B cell (primary cell): Measurements from ENCODE around the gene ATP6V0E1. TPM values are rescaled to one million over a fixed set of nuclear protein-coding genes. Genes with fewer than 3 reads are reported as not detected.

Source experiments
- ATAC-seq: fragments of 200-7000 bp; cut with Tn5 transposase; one replicate; pipeline ENCODE4 v1.10.0; 2021; ENCODE audit warnings: low read depth, mild to moderate bottlenecking, moderate number of reproducible peaks, moderate library complexity
- CTCF ChIA-PET: fragments of 350-600 bp; sonication (Branson Sonifier 250); formaldehyde crosslinking; loops from one replicate; lab custom pipeline; 2021; ENCODE audit warnings: antibody characterized with exemption, inconsistent platforms; lab: Charles Lee
- POLR2A ChIA-PET: fragments of 350-600 bp; sonication (Branson Sonifier 250); formaldehyde crosslinking; loops from one replicate; lab custom pipeline; 2021; ENCODE audit warnings: antibody characterized with exemption; lab: Charles Lee
- DNase-seq: peaks from one replicate; pipeline ENCODE4 v3.0.0; 2013
- H2AFZ ChIP-seq: 2 replicates; pipeline ENCODE4 v1.6.1; 2012; ENCODE audit warnings: mild to moderate bottlenecking, low read depth, low read length; ENCODE audit not compliant: insufficient read depth, poor library complexity, severe bottlenecking
- H3K27ac ChIP-seq, 2 donors: 1 replicate in 1 of 2; 2 replicates in 1 of 2; pipeline ENCODE4 v1.5.1; 2012 to 2013; ENCODE audit warnings: low read length in 2 of 2, mild to moderate bottlenecking in 2 of 2, moderate library complexity in 1 of 2
- H3K27me3 ChIP-seq, 4 experiments: fragments of 200-600 bp in 1 of 4; sonication (generic) in 1 of 4; replicated peaks in 1 of 4; 1 replicate in 2 of 4; 2 replicates in 2 of 4; pipeline versions ENCODE4 v1.6.1 to v1.7.0; 2013 to 2016; ENCODE audit warnings: low read length in 3 of 4, mild to moderate bottlenecking in 2 of 4, mixed read lengths in 1 of 4, moderate library complexity in 1 of 4; ENCODE audit not compliant: insufficient read depth in 4 of 4, control insufficient read depth in 3 of 4; ENCODE audit errors: control extremely low read depth in 1 of 4
- H3K36me3 ChIP-seq, 2 experiments: replicated peaks in 1 of 2; 1 replicate in 1 of 2; 2 replicates in 1 of 2; pipeline versions ENCODE4 v1.6.1 to v1.7.1; 2013; ENCODE audit warnings: low read length in 1 of 2; ENCODE audit not compliant: insufficient read depth in 2 of 2, control insufficient read depth in 1 of 2; ENCODE audit errors: control extremely low read depth in 1 of 2, extremely low read depth in 1 of 2
- H3K4me1 ChIP-seq, 2 donors: fragments of 200-600 bp in 1 of 2; sonication (generic) in 1 of 2; 1 replicate in 1 of 2; 2 replicates in 1 of 2; pipeline versions ENCODE4 v1.5.1 to v1.6.1; 2013 to 2017; ENCODE audit warnings: low read length in 2 of 2; ENCODE audit not compliant: control insufficient read depth in 2 of 2, insufficient read depth in 2 of 2
- H3K4me2 ChIP-seq: replicated peaks from 2 replicates; pipeline ENCODE3; 2012; ENCODE audit warnings: mild to moderate bottlenecking, low read depth, low read length; ENCODE audit not compliant: poor library complexity, severe bottlenecking
- H3K4me3 ChIP-seq, 5 experiments: fragments of 200-600 bp in 1 of 5; sonication (generic) in 1 of 5; 1 replicate in 3 of 5; 2 replicates in 2 of 5; pipeline versions ENCODE4 v1.5.1 to v1.7.0; 2011 to 2016; ENCODE audit warnings: low read length in 4 of 5, mild to moderate bottlenecking in 4 of 5, low read depth in 2 of 5, control low read depth in 1 of 5, moderate library complexity in 1 of 5; ENCODE audit not compliant: insufficient read depth in 1 of 5; ENCODE audit errors: control extremely low read depth in 1 of 5, extremely low read depth in 1 of 5
- H3K79me2 ChIP-seq: fragments of 200-600 bp; sonication (generic); one replicate; pipeline ENCODE4 v1.6.0; 2016; ENCODE audit warnings: low read length; ENCODE audit not compliant: control insufficient read depth, insufficient read depth
- H3K9ac ChIP-seq: fragments of 200-600 bp; sonication (generic); 2 replicates; pipeline ENCODE4 v1.6.1; 2017; ENCODE audit warnings: mild to moderate bottlenecking, low read length, moderate library complexity
- H3K9me3 ChIP-seq, 3 donors: one replicate each; pipeline versions ENCODE4 v1.6.1 to v1.7.1; 2013; ENCODE audit warnings: low read length in 2 of 3; ENCODE audit not compliant: control insufficient read depth in 2 of 3, insufficient read depth in 1 of 3; ENCODE audit errors: control extremely low read depth in 1 of 3
- H4K20me1 ChIP-seq: 2 replicates; pipeline ENCODE4 v1.6.0; 2012; ENCODE audit warnings: mild to moderate bottlenecking, low read length; ENCODE audit not compliant: insufficient read depth, control insufficient read depth, poor library complexity, severe bottlenecking
- H3K27ac Mint-ChIP-seq: one replicate; pipeline ENCODE4 v1.8.0; 2021; ENCODE audit warnings: mixed read lengths
- H3K27me3 Mint-ChIP-seq: one replicate; pipeline ENCODE4 v1.8.0; 2021; ENCODE audit warnings: mixed read lengths
- H3K4me1 Mint-ChIP-seq: one replicate; pipeline ENCODE4 v1.8.0; 2021; ENCODE audit warnings: mixed read lengths
- H3K4me3 Mint-ChIP-seq: one replicate; pipeline ENCODE4 v1.8.0; 2021; ENCODE audit warnings: mixed read lengths
- H3K9me3 Mint-ChIP-seq: one replicate; pipeline ENCODE4 v1.8.0; 2022; ENCODE audit warnings: mixed read lengths; ENCODE audit not compliant: insufficient read depth
- EZH2 ChIP-seq: IDR thresholded peaks from 2 replicates; pipeline ENCODE4 v1.6.1; 2012; ENCODE audit warnings: borderline replicate concordance, low read depth, mild to moderate bottlenecking, moderate library complexity, low read length; ENCODE audit not compliant: insufficient read depth, poor library complexity, severe bottlenecking
- WGBS: methylation state at CpG from one replicate; pipeline ENCODE4 v1.1.5; 2013; ENCODE audit warnings: missing lambda C conversion rate; ENCODE audit not compliant: insufficient coverage; 5-methylcytosine and 5-hydroxymethylcytosine counted together
- intact Hi-C: fragments of 100-400 bp; cut with micrococcal nuclease; formaldehyde crosslinking; loops from one replicate; pipeline ENCODE4 v1.10.0; 2022
- polyA plus RNA-seq: library from polyadenylated mRNA; depleted of rRNA; stranded (reverse); fragments of >200 nt; gene quantifications from 2 replicates; pipeline ENCODE4 v1.2.3, GENCODE V29; 2012
- total RNA-seq, 2 donors: library from RNA; stranded (reverse); fragments of 120-200 nt in 1 of 2; gene quantifications; 1 replicate in 1 of 2; 2 replicates in 1 of 2; pipeline versions ENCODE4 v1.2.3 to v1.2.4, GENCODE V29; 2013 to 2022
- TF ChIP-seq, protein P1 (sequence below): fragments of 200-600 bp; IDR thresholded peaks from one replicate; pipeline ENCODE4 v1.8.0; 2022; ENCODE audit warnings: antibody characterized with exemption, mild to moderate bottlenecking

The ATP6V0E1 gene
- total and polyA plus RNA-seq, 2 donors (not counting 1 experiment from before 2014, with no cell fraction given), result 93.8 to 127 TPM

- POLR2A ChIA-PET, result interaction anchor here (0.7 kb wide), 1 partner anchor 37 kb away, joined by 3 read pairs; no protein-coding TSS in a partner anchor
- TF ChIP-seq, protein P1, sequence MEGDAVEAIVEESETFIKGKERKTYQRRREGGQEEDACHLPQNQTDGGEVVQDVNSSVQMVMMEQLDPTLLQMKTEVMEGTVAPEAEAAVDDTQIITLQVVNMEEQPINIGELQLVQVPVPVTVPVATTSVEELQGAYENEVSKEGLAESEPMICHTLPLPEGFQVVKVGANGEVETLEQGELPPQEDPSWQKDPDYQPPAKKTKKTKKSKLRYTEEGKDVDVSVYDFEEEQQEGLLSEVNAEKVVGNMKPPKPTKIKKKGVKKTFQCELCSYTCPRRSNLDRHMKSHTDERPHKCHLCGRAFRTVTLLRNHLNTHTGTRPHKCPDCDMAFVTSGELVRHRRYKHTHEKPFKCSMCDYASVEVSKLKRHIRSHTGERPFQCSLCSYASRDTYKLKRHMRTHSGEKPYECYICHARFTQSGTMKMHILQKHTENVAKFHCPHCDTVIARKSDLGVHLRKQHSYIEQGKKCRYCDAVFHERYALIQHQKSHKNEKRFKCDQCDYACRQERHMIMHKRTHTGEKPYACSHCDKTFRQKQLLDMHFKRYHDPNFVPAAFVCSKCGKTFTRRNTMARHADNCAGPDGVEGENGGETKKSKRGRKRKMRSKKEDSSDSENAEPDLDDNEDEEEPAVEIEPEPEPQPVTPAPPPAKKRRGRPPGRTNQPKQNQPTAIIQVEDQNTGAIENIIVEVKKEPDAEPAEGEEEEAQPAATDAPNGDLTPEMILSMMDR, result no peak
- no peak for TF ChIP-seq EZH2
- DNase-seq (no peak), ATAC-seq (no peak)
- intact Hi-C loops, result no loop called here
- Histone ChIP-seq H2AFZ (no peak overlapping the region), H3K4me2 (no peak overlapping the region), H3K27me3 (no peaks in the 10 kb centered on the region), H3K36me3 (peaks cover 0 to 8% of the 10 kb centered on the region in 2 experiments), H3K4me1 (peaks cover 3 to 14% of the 10 kb centered on the region in 2 donors), H3K9me3 (no peaks in the 10 kb centered on the region), H3K27ac (no peak overlapping the region), H3K9ac (no peak overlapping the region), H3K4me3 (no peak overlapping the region), H4K20me1 (peaks cover 86% of the 10 kb centered on the region), H3K79me2 (peaks cover 98% of the 10 kb centered on the region)
- Mint-ChIP-seq H3K27ac (no peak overlapping the region), H3K4me1 (peaks cover 54% of the 10 kb centered on the region), H3K27me3 (no peaks in the 10 kb centered on the region), H3K9me3 (no peaks in the 10 kb centered on the region), H3K4me3 (no peak overlapping the region)
- CTCF ChIA-PET, result interaction anchor here (0.7 kb wide), 1 partner anchor 1273 kb away, joined by 3 read pairs; no protein-coding TSS in a partner anchor
- WGBS, result no CpG with 5 or more reads among the region's 4 CpGs
Observed at GRCh38 chr5:173011566-173011965, 28.0 kb downstream of the ATP6V0E1 start.

DNA sequence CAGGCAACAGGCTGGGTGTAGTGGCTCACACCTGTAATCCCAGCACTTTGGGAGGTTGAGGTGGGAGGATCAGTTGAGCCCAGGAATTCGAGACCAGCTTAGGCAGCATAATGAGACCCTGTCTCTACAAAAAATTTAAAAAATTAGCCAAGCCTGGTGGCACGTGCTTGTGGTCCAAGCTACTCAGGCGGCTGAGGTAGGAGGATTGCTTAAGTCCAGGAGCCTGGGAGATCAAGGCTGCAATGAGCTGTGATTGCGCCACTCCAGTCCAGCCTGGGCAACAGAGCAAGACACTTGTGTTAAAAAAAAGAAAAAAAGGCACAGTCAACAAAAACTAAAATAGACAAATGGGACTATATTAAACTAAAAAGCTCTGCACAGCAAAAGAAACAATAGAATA is 29.3 kb downstream of the ATP6V0E1 start:
- intact Hi-C loops, result no loop called here
- peaks cover 97% of the 10 kb centered on the region for H3K79me2 ChIP-seq
- H2AFZ ChIP-seq, result no peak overlapping the region
- Mint-ChIP-seq H3K27ac (no peak overlapping the region), H3K9me3 (no peaks in the 10 kb centered on the region), H3K27me3 (no peaks in the 10 kb centered on the region), H3K4me1 (peaks cover 51% of the 10 kb centered on the region), H3K4me3 (no peak overlapping the region)
- H3K27ac ChIP-seq, result no peak overlapping the region
- WGBS, result no CpG with 5 or more reads among the region's 4 CpGs
- ChIA-PET POLR2A (interaction anchor here (0.6 kb wide), 1 partner anchor 22 kb away, joined by 4 read pairs; no protein-coding TSS in a partner anchor), CTCF (interaction anchor here (0.7 to 0.8 kb wide), 2 partner anchors 47 to 298 kb away, joined by 3 read pairs; no protein-coding TSS in a partner anchor)
- no peak overlapping the region for H3K9ac ChIP-seq
- peaks cover 0 to 8% of the 10 kb centered on the region in 2 experiments for H3K36me3 ChIP-seq
- H3K4me2 ChIP-seq, result no peak overlapping the region
- no peak overlapping the region for H3K4me3 ChIP-seq
- TF ChIP-seq, protein P1, result no peak
- TF ChIP-seq EZH2, result no peak
- peaks cover 80% of the 10 kb centered on the region for H4K20me1 ChIP-seq
- ATAC-seq (no peak), DNase-seq (no peak)
- H3K9me3 ChIP-seq, result no peaks in the 10 kb centered on the region
- peaks cover 3 to 14% of the 10 kb centered on the region in 2 donors for H3K4me1 ChIP-seq
- no peaks in the 10 kb centered on the region for H3K27me3 ChIP-seq
